HG02642 (cell line): ENCODE results near the gene ZNF33B.
"Not testable (repeated sequence)": the region's sequence is repeated elsewhere in the genome, so short reads cannot be mapped to it uniquely, and the experiment has no call there.

Experiments
- ATAC-seq: cut with Tn5 transposase; IDR thresholded peaks from one replicate; pipeline ENCODE4 v1.9.1; 2021; ENCODE audit warnings: mild to moderate bottlenecking; ENCODE audit not compliant: unreplicated experiment, poor library complexity

ZNF33B gene

GRCh38 chr10:42638055-42638820 lies at the start of gene ZNF33B:
Gene ZNF33B (minus strand): TSS chr10:42638570. CDS start chr10:42636928, 1,642 bp downstream.
- peak; percentile 96 for ATAC-seq

DNA sequence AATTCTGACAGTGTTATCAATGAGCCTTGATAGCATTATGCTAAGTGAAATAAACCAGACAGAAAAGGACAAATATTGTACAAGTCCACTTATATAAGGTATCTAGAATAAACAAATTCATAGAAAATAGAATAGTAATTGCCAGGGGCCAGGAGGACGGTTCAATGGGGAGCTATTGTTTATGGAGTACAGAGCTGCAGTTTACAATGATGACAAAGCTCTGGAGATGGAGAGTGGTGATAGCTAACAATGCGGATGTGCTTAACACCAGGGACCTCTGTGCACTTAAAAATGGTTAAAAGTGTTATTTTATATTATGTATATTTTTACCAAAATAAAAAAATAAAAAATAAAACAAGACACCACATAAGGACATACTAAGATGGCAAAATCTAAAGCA lies 46.1 kb upstream of the ZNF33B start:
- ATAC-seq: no peak

DNA sequence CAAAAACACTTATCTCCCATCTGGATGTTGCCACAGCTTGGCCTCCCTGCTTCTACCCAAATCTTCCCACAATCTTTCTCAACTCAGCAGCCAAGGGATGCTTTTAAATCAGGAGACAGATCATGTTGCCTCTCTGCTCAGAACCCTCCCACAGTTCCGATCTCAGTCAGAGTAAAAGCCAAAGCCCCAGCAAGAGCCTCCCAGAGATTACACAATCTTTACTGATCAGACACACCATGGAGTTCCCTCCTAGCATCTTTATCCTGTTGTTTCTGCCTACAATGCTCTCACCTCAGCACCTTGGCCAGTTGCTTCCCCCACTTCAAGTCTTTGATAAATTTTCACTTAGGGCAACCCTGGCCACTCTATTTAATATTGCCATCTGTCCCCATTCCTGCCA lies 41.9 kb upstream of the ZNF33B start:
- ATAC-seq: no peak

DNA sequence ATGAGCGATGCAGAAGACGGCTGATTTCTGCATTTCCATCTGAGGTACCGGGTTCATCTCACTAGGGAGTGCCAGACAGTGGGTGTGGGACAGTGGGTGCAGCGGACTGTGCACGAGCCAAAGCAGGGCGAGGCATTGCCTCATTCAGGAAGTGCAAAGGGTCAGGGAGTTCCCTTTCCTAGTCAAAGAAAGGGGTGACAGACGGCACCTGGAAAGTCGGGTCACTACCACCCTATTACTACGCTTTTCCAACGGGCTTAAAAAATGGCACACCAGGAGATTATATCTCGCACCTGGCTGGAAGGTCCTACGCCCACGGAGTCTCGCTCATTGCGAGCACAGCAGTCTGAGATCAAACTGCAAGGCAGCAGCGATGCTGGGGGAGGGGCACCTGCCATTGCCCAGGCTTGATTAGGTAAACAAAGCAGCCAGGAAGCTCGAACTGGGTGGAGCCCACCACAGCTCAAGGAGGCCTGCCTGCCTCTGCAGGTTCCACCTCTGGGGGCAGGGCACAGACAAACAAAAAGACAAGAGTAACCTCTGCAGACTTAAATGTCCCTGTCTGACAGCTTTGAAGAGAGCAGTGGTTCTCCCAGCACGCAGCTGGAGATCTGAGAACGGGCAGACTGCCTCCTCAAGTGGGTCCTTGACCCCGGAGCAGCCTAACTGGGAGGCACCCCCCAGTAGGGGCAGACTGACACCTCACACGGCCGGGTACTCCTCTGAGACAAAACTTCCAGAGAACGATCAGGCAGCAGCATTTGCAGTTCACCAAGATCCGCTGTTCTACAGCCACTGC lies 27.0 kb upstream of the ZNF33B start:
- ATAC-seq: not testable (repeated sequence)

- no peak for ATAC-seq
Measured at GRCh38 chr10:42654419-42654818, 16.0 kb upstream of the ZNF33B start.

DNA sequence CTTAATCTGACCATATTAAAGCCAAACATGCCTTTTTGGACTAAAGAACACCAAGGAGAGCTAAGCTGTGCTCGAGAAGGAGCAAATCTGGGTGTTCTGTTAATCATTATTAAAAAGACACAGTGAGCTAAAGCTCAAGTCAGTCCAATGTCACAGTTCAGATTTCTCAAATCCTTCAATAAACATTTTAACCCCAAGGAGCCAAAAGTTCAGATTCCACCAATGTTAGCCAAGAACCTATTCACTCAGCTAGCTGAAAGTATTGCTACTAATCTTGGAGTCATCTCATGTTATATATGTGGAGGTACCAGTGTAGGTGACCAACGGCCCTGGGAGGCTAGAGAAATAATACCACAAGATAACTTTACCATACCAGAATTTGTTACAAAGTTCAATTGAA lies 14.5 kb upstream of the ZNF33B start:
- no peak for ATAC-seq

DNA sequence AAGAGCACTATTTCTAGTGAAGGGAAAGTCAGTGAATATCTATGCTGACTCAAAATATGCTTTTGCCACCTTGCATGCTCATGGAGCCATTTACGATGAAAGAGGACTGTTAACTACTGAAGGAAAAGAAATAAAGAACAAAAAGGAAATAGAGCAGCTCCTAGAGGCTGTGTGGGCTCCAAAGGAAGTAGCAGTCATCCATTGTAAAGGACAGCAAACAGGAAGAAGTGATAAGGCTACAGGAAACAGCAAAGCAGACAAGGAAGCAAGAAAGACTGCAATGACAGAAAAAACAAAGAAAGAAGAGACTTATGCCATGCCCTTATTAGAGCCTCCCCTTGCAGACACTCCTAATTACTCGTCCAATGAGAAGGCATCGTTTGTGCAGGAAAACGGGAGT lies 12.0 kb upstream of the ZNF33B start:
- ATAC-seq: no peak

GRCh38 chr10:42648512-42648911 lies 10.1 kb upstream of the ZNF33B start:
- no peak for ATAC-seq

DNA sequence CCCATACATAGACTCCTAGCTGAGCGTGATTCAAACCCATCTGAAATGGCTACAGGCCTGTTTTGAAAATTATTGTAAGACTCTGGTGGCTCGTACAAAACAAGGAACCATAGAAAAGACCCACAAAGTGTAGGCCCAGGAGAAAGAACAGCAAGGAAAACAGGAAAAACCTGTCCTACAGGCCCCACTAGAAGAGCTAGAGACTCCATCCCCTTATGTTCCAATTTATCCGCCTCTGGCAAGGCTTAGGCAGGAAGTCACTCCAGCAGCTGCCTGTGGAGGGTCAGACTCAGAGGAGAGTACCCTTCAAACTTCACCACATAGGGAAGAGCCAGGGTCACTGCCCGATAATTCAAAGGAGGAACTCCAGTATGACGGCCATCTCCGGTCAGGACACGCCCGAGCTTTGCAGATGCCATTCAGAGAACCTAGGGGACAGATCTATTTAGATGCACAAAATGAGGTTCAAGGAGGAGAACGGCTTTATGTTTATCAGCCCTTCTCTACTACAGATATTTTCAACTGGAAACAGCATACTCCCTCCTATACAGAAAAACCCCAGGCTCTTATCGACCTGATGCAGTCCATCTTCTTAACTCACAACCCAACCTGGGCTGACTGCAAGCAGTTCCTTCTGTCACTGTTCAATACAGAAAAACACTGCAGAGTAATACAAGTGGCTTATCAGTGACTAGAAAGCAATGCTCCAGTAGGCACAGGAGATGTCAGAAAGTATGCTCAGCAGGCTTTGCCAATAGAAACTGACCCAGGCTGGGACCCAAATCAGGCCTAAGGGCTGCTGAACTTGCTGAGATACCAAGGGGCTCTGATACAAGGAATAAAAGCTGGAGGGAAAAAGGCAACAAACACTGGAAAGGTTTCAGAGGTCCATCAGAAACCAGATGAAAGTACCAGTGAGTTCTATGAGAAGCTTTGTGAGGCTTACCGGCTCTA lies 8.6 kb upstream of the ZNF33B start:
- no peak for ATAC-seq

GRCh38 chr10:42646214-42646613 lies 7.8 kb upstream of the ZNF33B start:
- no peak for ATAC-seq

- no peak for ATAC-seq
Measured at GRCh38 chr10:42645516-42645915, 7.1 kb upstream of the ZNF33B start.

- ATAC-seq: no peak
Measured at GRCh38 chr10:42645103-42645502, 6.7 kb upstream of the ZNF33B start.

DNA sequence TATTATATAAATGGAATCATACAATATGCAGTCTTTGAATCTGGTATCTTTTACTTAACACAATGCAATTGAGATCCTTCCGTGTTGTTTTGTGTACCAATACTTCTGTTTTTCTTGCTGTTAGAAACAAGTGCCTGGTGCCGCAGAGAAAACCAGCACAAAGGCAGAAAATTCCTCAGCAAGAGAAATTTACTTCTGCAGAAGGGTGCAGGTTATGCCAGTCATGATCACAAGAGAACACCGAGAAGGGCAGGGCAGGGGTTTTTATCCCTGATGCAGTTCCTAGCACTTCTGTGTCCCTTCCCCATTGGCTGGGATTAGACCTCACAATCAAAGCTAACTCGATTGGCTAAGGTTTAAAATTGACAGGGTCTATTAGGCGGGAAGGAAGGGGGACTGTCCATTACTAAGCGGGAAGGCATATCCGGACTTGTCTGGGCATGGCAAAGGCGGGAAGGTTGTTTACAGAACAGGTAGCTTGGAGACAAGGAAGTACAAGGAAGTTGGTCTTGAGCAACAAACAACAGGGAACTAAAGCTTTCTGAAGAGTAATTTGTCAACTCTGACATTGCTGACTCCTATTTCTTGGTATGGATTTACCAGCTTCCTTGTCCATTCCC lies 2.4 kb upstream of the ZNF33B start:
- no peak for ATAC-seq

- ATAC-seq: no peak
Measured at GRCh38 chr10:42638821-42639270, 476 bp upstream of the ZNF33B start.

DNA sequence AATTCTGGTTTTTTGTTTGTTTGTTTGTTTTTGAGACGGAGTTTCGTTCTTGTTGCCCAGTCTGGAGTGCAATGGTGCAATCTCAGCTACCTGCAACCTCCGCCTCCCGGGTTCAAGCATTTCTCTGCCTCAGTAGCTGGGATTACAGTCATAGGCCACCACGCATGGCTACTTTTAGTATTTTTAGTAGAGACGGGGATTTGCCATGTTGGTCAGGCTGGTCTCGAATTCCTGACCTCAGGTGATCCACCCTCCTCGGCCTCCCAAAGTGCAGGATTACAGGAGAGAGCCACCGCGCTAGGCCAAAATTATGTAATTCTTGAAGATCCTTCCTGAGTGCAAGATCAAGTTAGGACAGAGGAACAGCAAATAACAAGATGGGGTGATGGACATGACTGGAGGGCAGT lies 719 bp downstream of the ZNF33B start:
- ATAC-seq: no peak

DNA sequence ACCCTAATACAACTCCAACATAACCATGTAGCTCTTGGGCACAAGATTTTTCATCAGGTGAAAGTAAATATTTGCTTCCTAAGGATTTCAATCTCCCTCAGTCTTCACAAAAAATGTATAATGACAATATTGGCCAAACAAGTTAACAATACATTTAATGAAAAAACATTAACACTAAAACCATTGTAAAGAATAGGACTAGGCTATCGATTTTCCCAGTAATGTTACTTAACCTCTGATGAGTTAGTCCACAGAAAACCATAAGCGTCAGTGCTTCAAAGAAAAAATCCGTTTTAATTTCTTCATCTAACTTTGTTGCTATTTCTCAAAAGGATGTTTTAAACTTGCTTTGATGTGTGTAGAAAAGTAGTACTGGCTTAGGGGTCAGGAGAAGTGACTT lies 1.2 kb downstream of the ZNF33B start:
- ATAC-seq: no peak

DNA sequence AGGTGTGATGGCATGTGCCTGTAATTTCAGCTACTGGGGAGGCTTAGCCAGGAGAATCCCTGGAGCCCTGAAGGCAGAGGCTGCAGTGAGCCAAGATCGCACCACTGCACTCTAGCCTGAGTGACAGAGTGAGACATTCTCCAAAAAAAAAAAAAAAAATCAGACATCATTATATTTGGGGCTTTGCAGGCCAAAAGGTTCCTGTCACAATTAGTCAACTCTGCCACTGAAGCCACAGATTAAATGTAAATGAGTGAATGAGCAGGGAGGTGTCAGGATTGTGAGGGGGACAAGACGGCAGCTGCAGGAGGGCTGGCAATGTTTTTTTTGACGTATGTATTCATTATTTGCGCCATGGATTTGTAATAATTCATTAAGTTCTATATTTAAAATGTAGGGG lies 3.3 kb downstream of the ZNF33B start:
- ATAC-seq: no peak

- no peak for ATAC-seq
Measured at GRCh38 chr10:42632564-42632963, 5.8 kb downstream of the ZNF33B start.

- no peak for ATAC-seq
Measured at GRCh38 chr10:42630537-42631134, 7.7 kb downstream of the ZNF33B start.

DNA sequence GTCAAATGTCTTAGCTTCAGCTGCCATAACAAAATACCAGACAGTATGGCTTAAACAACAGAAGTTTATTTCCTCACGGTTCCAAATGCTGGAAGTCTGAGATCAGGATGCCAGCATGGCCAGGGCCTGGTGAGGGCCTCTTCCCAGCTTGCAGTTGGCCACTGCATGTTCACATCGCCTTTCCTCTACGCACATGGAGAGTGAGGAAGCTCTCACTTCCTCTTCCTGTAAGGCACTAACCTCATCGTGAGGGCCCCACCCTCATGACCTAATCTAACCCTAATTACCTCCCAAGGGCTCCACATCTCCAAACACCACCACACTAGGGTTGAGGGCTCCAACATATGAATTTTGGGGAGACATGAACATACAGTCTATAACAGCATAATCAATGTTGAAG lies 14.4 kb downstream of the ZNF33B start:
- ATAC-seq: no peak
